PC-3 (cell line): ENCODE measurements around the gene PSAPL1. TPM values are rescaled to one million over a fixed set of nuclear protein-coding genes. Genes with fewer than 3 reads are reported as not detected.

ENCODE experiments used
- microRNA-seq: library from miRNA; unstranded; fragments of <30 nt; microRNA quantifications from one replicate; pipeline ENCODE4 v1.1.0, GENCODE V29; 2020; ENCODE audit not compliant: unreplicated experiment
- total RNA-seq: library from RNA; depleted of rRNA; stranded (reverse); fragments of >200 nt; gene quantifications from 2 replicates; pipeline ENCODE4 v1.2.3, GENCODE V29; 2014; rRNA removed

The PSAPL1 gene
- total RNA-seq, 1 experiment from 2014 or later, result 0.15 TPM

Small RNA genes within 50 kb of the gene (microRNA-seq; reads per million reads assigned to microRNA genes)
- not detected for gene MIR4274

Other genes starting within 250 kb of the PSAPL1 start
- gene SORCS2, start 242.4 kb downstream of the PSAPL1 start, total RNA-seq, result 4.1 and 6.6 TPM in 2 replicates